GM12878 (cell line): Measurements from ENCODE around the gene AK8. TPM values are rescaled to one million over a fixed set of nuclear protein-coding genes. Genes with fewer than 3 reads are reported as not detected.

Experiments used
- ATAC-seq: fragments of 200-7000 bp; cut with Tn5 transposase; 3 replicates; pipeline ENCODE4 v1.9.1; 2020; ENCODE audit warnings: mild to moderate bottlenecking, moderate library complexity
- BruUV-seq: library from RNA; stranded (reverse); fragments of 400-500 nt; replicated peaks from 2 replicates; lab custom pipeline; 2021; lab: Mats Ljungman, UMichigan
- CTCF ChIA-PET: fragments of 300-600 bp; sonication (Branson Sonifier 250); formaldehyde crosslinking; extraction: SDS; loops from one replicate; lab custom pipeline; 2021; ENCODE audit warnings: inconsistent platforms; lab: Yijun Ruan, JAX
- POLR2A ChIA-PET: fragments of 350-600 bp; formaldehyde crosslinking; extraction: SDS; loops from one replicate; lab custom pipeline; 2021; ENCODE audit warnings: inconsistent platforms; lab: Charles Lee
- RAD21 ChIA-PET: fragments of 300-600 bp; sonication (Branson Sonifier 250); formaldehyde crosslinking; loops from one replicate; lab custom pipeline; 2023; ENCODE audit warnings: antibody characterized with exemption; ENCODE audit not compliant: unreplicated experiment; lab: Charles Lee
- SMC1A ChIA-PET: fragments of 300-600 bp; sonication (Branson Sonifier 250); formaldehyde crosslinking; loops from one replicate; lab custom pipeline; 2023; ENCODE audit not compliant: unreplicated experiment, uncharacterized antibody; lab: Charles Lee
- DNase-seq: peaks from one replicate; pipeline ENCODE4 v3.0.0-alpha.2; 2011; ENCODE audit warnings: low read depth, low spot score
- FAIRE-seq: peaks from 3 replicates; lab custom pipeline; 2011; peaks lifted over from hg19 to GRCh38; lab: Jason Lieb, UNC
- H2AFZ ChIP-seq: 2 replicates; pipeline ENCODE4 v1.6.0; 2011; ENCODE audit warnings: low read depth, low read length, control low read depth; ENCODE audit not compliant: control insufficient read depth
- H3K27ac ChIP-seq: 2 replicates; pipeline ENCODE4 v1.5.1; 2011; ENCODE audit warnings: control low read depth; ENCODE audit not compliant: control insufficient read depth, insufficient read depth
- H3K27me3 ChIP-seq, 2 experiments: replicated peaks in 1 of 2; 2 replicates each; pipeline versions ENCODE4 v1.6.0 to v1.6.1; 2011; ENCODE audit warnings: low read length in 1 of 2; ENCODE audit not compliant: control insufficient read depth in 2 of 2, insufficient read depth in 2 of 2
- H3K36me3 ChIP-seq, 2 experiments: 2 replicates each; pipeline ENCODE4 v1.5.1; 2011; ENCODE audit warnings: low read length in 1 of 2; ENCODE audit not compliant: control insufficient read depth in 2 of 2, insufficient read depth in 2 of 2
- H3K4me1 ChIP-seq: 2 replicates; pipeline ENCODE4 v1.6.1; 2011; ENCODE audit warnings: mild to moderate bottlenecking, low read length, moderate library complexity, mixed read lengths; ENCODE audit not compliant: control insufficient read depth, insufficient read depth
- H3K4me2 ChIP-seq: 2 replicates; pipeline ENCODE4 v1.6.0; 2011; ENCODE audit warnings: control low read depth; ENCODE audit not compliant: control insufficient read depth, insufficient read depth
- H3K4me3 ChIP-seq: fragments of 200-600 bp; sonication (generic); 2 replicates; pipeline ENCODE4 v1.5.1; 2016
- H3K79me2 ChIP-seq: 2 replicates; pipeline ENCODE4 v1.6.0; 2011; ENCODE audit warnings: low read length; ENCODE audit not compliant: control insufficient read depth, insufficient read depth
- H3K9ac ChIP-seq: 2 replicates; pipeline ENCODE4 v1.8.0; 2011; ENCODE audit warnings: low read length, control low read depth, mixed read lengths; ENCODE audit not compliant: control insufficient read depth, insufficient read depth
- H3K9me3 ChIP-seq: replicated peaks from 3 replicates; pipeline ENCODE4 v1.5.1; 2011; ENCODE audit warnings: mild to moderate bottlenecking, low read length; ENCODE audit not compliant: control insufficient read depth, insufficient read depth
- H4K20me1 ChIP-seq: 2 replicates; pipeline ENCODE4 v1.6.0; 2011; ENCODE audit not compliant: control insufficient read depth, insufficient read depth
- BRCA1 ChIP-seq: IDR thresholded peaks from 2 replicates; pipeline ENCODE4 v1.6.1; 2011; ENCODE audit warnings: low read depth, low read length, improper control_type of control experiment
- CBFB ChIP-seq: IDR thresholded peaks from 2 replicates; pipeline ENCODE4 v1.6.1; 2016; ENCODE audit warnings: antibody characterized with exemption, low read depth
- CREM ChIP-seq: IDR thresholded peaks from 2 replicates; pipeline ENCODE4 v1.6.1; 2014; ENCODE audit warnings: antibody characterized with exemption, low read depth
- EED ChIP-seq: sonication (generic); IDR thresholded peaks from 2 replicates; pipeline ENCODE4 v1.6.1; 2016; ENCODE audit warnings: antibody characterized with exemption, low read depth
- FOXK2 ChIP-seq: fragments of 450-650 bp; IDR thresholded peaks from 2 replicates; pipeline ENCODE4 v1.6.1; 2017; ENCODE audit warnings: mild to moderate bottlenecking, moderate library complexity
- GABPA ChIP-seq: IDR thresholded peaks from 2 replicates; pipeline ENCODE4 v1.6.1; 2014; ENCODE audit warnings: antibody characterized with exemption, low read depth, mild to moderate bottlenecking, inconsistent platforms
- MEF2A ChIP-seq: IDR thresholded peaks from 2 replicates; pipeline ENCODE4 v1.6.1; 2011; ENCODE audit warnings: low read depth, mild to moderate bottlenecking, low read length, moderate library complexity; ENCODE audit not compliant: insufficient read depth
- MTA3 ChIP-seq: IDR thresholded peaks from 2 replicates; pipeline ENCODE4 v1.6.1; 2012; ENCODE audit warnings: low read length, inconsistent platforms, borderline replicate concordance
- NFIC ChIP-seq: IDR thresholded peaks from 2 replicates; pipeline ENCODE4 v1.6.1; 2012; ENCODE audit warnings: low read depth, mild to moderate bottlenecking, inconsistent platforms, low read length, moderate library complexity
- NR2C1 ChIP-seq: fragments of 450-650 bp; IDR thresholded peaks from 2 replicates; pipeline ENCODE4 v1.6.1; 2017; ENCODE audit warnings: antibody characterized with exemption, mild to moderate bottlenecking, moderate library complexity
- POLR2AphosphoS2 ChIP-seq: IDR thresholded peaks from 2 replicates; pipeline ENCODE4 v1.6.1; 2011; ENCODE audit warnings: low read depth, mild to moderate bottlenecking, low read length, improper control_type of control experiment, moderate library complexity
- RAD21 ChIP-seq: IDR thresholded peaks from 2 replicates; pipeline ENCODE4 v1.6.1; 2011; ENCODE audit warnings: mild to moderate bottlenecking, low read depth, low read length, moderate library complexity; ENCODE audit not compliant: insufficient read depth
- RBBP5 ChIP-seq: fragments of 200-600 bp; sonication (generic); conservative IDR thresholded peaks from 2 replicates; pipeline ENCODE4 v1.6.1; 2016
- SMAD5 ChIP-seq: IDR thresholded peaks from 2 replicates; pipeline ENCODE4 v1.6.1; 2016; ENCODE audit warnings: antibody characterized with exemption, low read depth
- WGBS: methylation state at CpG from one replicate; pipeline ENCODE4 v1.1.6; 2016; ENCODE audit warnings: low lambda C conversion rate; ENCODE audit not compliant: insufficient replicate concordance, insufficient coverage; ENCODE audit errors: missing lambda C conversion rate; 5-methylcytosine and 5-hydroxymethylcytosine counted together
- in situ Hi-C: fragments of 300-500 bp; cut with MboI; formaldehyde crosslinking; loops from 9 replicates; pipeline ENCODE4 v1.14.3; 2018; ENCODE audit warnings: mixed read lengths
- intact Hi-C: fragments of 100-400 bp; cut with micrococcal nuclease; formaldehyde crosslinking; loops from one replicate; pipeline ENCODE4 v1.14.2; 2022; ENCODE audit not compliant: unreplicated experiment
- polyA plus RNA-seq, 11 experiments: library from polyadenylated mRNA; depleted of rRNA in 4 of 11; unstranded in 6 of 11; stranded (reverse) in 5 of 11; fragments of >200 nt; fragmentation: Nextera tagmentation in 4 of 11; fragmentation: Illumina TruSeq in 1 of 11; extraction: Ambion mirVana in 4 of 11; extraction: Trizol in 1 of 11; gene quantifications; 1 replicate in 1 of 11; 2 replicates in 10 of 11; pipeline versions ENCODE4 v1.2.1 to v1.2.3, GENCODE V29; 2011 to 2016; ENCODE audit warnings: inconsistent platforms in 2 of 11, missing spikeins in 2 of 11, low read depth in 1 of 11
- total RNA-seq, 4 experiments: library from RNA; depleted of rRNA in 3 of 4; stranded (reverse); fragments of >200 nt in 3 of 4; fragmentation: Illumina TruSeq in 1 of 4; extraction: Trizol in 1 of 4; gene quantifications; 2 replicates each; pipeline versions ENCODE4 v1.2.1 to v1.2.3, GENCODE V29; 2013 to 2021
- TF ChIP-seq, protein P1 (sequence below): fragments of 450-650 bp; IDR thresholded peaks from 2 replicates; pipeline ENCODE4 v1.6.1; 2017; ENCODE audit warnings: low read depth, mild to moderate bottlenecking, moderate library complexity
- TF ChIP-seq, protein P2 (sequence below): IDR thresholded peaks from 2 replicates; pipeline ENCODE4 v1.6.1; 2011; ENCODE audit warnings: mild to moderate bottlenecking, low read depth, low read length, moderate library complexity; ENCODE audit not compliant: insufficient replicate concordance
- TF ChIP-seq, protein P3 (sequence below): fragments of 450-650 bp; conservative IDR thresholded peaks from 2 replicates; pipeline ENCODE4 v1.6.1; 2017; ENCODE audit warnings: mild to moderate bottlenecking, moderate library complexity

AK8 gene
- total and polyA plus RNA-seq, 10 of the 15 experiments (the other 5 are each of a cell fraction or from before 2014, with no cell fraction given) = 0.03 to 0.12 (median 0.06) TPM; not detected in 5

DNA sequence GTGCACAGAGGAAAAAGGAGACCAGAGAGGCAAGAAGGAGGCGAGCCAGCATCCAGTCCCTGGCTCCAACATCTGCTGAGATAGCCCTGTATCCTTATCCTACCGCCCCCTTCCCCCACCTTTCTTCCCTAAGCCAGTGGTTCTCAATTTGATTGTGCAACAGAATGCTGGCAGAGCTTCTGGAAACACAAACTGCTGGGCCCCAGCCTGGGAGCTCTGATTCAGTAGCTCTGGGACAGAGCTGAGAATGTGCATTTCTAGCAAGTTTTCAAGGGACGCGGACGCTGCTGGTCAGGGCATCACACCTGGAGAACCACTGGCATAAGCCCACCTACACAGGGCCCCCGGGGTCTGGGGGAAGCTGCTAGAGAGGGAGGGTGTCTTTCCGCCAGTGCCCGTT lies 21.1 kb downstream of the AK8 start:
- in situ Hi-C loops = no loop called here
- H3K36me3 ChIP-seq = no peaks in the 10 kb centered on the region
- CTCF ChIA-PET = no interaction called here

DNA sequence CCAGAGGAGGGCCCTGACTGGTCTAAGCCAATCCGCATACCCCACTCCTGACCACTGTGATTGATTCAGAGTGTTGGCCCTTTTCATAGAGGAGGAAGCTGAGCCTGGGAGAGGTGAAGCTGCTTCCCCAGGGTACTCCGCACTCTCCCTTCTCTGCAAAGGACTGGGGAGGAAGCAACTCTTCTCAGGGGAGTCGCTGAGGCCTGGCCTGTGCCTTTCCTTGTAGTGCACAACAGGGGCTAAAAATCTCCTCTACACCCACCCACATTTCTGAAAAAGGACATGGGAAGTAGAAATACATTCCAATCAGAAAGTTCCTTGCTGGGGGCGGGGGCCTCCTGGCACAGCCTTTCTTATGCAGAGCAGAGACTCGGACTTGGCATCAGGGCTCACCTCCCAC lies 22.2 kb downstream of the AK8 start:
- CTCF ChIA-PET = no interaction called here
- in situ Hi-C loops = no loop called here
- no peak overlapping the region for H3K9ac ChIP-seq
- TF ChIP-seq, protein P1, sequence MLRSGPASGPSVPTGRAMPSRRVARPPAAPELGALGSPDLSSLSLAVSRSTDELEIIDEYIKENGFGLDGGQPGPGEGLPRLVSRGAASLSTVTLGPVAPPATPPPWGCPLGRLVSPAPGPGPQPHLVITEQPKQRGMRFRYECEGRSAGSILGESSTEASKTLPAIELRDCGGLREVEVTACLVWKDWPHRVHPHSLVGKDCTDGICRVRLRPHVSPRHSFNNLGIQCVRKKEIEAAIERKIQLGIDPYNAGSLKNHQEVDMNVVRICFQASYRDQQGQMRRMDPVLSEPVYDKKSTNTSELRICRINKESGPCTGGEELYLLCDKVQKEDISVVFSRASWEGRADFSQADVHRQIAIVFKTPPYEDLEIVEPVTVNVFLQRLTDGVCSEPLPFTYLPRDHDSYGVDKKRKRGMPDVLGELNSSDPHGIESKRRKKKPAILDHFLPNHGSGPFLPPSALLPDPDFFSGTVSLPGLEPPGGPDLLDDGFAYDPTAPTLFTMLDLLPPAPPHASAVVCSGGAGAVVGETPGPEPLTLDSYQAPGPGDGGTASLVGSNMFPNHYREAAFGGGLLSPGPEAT = no peak
- no peak for TF ChIP-seq SMAD5
- TF ChIP-seq, protein P2, sequence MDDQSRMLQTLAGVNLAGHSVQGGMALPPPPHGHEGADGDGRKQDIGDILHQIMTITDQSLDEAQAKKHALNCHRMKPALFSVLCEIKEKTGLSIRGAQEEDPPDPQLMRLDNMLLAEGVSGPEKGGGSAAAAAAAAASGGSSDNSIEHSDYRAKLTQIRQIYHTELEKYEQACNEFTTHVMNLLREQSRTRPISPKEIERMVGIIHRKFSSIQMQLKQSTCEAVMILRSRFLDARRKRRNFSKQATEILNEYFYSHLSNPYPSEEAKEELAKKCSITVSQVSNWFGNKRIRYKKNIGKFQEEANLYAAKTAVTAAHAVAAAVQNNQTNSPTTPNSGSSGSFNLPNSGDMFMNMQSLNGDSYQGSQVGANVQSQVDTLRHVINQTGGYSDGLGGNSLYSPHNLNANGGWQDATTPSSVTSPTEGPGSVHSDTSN = no peak
- TF ChIP-seq CBFB = no peak
- no peak for TF ChIP-seq RBBP5
- TF ChIP-seq NFIC = no peak
- no peak for TF ChIP-seq POLR2AphosphoS2
- no peak for TF ChIP-seq RAD21
- no peak for TF ChIP-seq NR2C1
- TF ChIP-seq GABPA = no peak
- TF ChIP-seq, protein P3, sequence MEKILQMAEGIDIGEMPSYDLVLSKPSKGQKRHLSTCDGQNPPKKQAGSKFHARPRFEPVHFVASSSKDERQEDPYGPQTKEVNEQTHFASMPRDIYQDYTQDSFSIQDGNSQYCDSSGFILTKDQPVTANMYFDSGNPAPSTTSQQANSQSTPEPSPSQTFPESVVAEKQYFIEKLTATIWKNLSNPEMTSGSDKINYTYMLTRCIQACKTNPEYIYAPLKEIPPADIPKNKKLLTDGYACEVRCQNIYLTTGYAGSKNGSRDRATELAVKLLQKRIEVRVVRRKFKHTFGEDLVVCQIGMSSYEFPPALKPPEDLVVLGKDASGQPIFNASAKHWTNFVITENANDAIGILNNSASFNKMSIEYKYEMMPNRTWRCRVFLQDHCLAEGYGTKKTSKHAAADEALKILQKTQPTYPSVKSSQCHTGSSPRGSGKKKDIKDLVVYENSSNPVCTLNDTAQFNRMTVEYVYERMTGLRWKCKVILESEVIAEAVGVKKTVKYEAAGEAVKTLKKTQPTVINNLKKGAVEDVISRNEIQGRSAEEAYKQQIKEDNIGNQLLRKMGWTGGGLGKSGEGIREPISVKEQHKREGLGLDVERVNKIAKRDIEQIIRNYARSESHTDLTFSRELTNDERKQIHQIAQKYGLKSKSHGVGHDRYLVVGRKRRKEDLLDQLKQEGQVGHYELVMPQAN = no peak
- no peak for TF ChIP-seq MTA3
- no peak for TF ChIP-seq MEF2A

More for the DNA sequence above, 21.1 kb downstream of the AK8 start:
- ATAC-seq (no peak), FAIRE-seq (no peak), DNase-seq (no peak)
- BruUV-seq = no TSS peak
- ChIA-PET SMC1A (no interaction called here), POLR2A (no interaction called here), RAD21 (no interaction called here)
- Histone ChIP-seq H3K4me1 (no peaks in the 10 kb centered on the region), H3K27me3 (no peaks in the 10 kb centered on the region; a peak in 1 of 4 replicates), H2AFZ (no peak overlapping the region), H4K20me1 (no peaks in the 10 kb centered on the region), H3K79me2 (no peaks in the 10 kb centered on the region), H3K9ac (no peak overlapping the region), H3K4me3 (no peak overlapping the region), H3K27ac (no peak overlapping the region), H3K9me3 (no peaks in the 10 kb centered on the region), H3K4me2 (no peak overlapping the region)
- WGBS = 60% methylated on average over 8 of the region's 8 CpGs
- TF ChIP-seq EED = no peak
- no peak for TF ChIP-seq CREM
- no peak for TF ChIP-seq FOXK2
- no peak for TF ChIP-seq BRCA1
- intact Hi-C loops = no loop called here

More for the DNA sequence above, 22.2 kb downstream of the AK8 start:
- Histone ChIP-seq H3K9me3 (no peaks in the 10 kb centered on the region), H3K4me1 (no peaks in the 10 kb centered on the region), H3K4me2 (no peak overlapping the region), H4K20me1 (no peaks in the 10 kb centered on the region), H3K27ac (no peak overlapping the region), H3K79me2 (no peaks in the 10 kb centered on the region), H2AFZ (no peak overlapping the region), H3K36me3 (no peaks in the 10 kb centered on the region), H3K4me3 (no peak overlapping the region), H3K27me3 (no peaks in the 10 kb centered on the region; a peak in 1 of 4 replicates)
- ChIA-PET RAD21 (no interaction called here), POLR2A (no interaction called here), SMC1A (no interaction called here)
- DNase-seq (no peak), FAIRE-seq (no peak), ATAC-seq (no peak)
- WGBS = 56% methylated on average over 5 of the region's 5 CpGs
- BruUV-seq = no TSS peak
- intact Hi-C loops = no loop called here
